Endodermal cell (in vitro differentiated cells): Measurements from ENCODE around the gene PCSK9. TPM values are rescaled to one million over a fixed set of nuclear protein-coding genes. Genes with fewer than 3 reads are reported as not detected.

Experiments used
- DNase-seq: peaks from one replicate; pipeline ENCODE4 v3.0.0-alpha.2; 2017
- H3K27ac ChIP-seq: 2 replicates; pipeline ENCODE4 v1.5.1; 2013; ENCODE audit warnings: mild to moderate bottlenecking, low read depth, low read length, moderate library complexity
- H3K27me3 ChIP-seq: 2 replicates; pipeline ENCODE4 v1.6.1; 2013; ENCODE audit warnings: mild to moderate bottlenecking, low read length, moderate library complexity; ENCODE audit not compliant: insufficient read depth, control insufficient read depth, poor library complexity, severe bottlenecking
- H3K36me3 ChIP-seq: 2 replicates; pipeline ENCODE4 v1.7.0; 2013; ENCODE audit warnings: mild to moderate bottlenecking, low read length, moderate library complexity; ENCODE audit not compliant: control insufficient read depth, insufficient read depth
- H3K4me1 ChIP-seq: one replicate; pipeline ENCODE4 v1.7.0; 2013; ENCODE audit warnings: low read length; ENCODE audit not compliant: control insufficient read depth, insufficient read depth
- H3K4me3 ChIP-seq: 2 replicates; pipeline ENCODE4 v1.5.1; 2013; ENCODE audit warnings: mild to moderate bottlenecking, low read length, moderate library complexity
- H3K9ac ChIP-seq: 2 replicates; pipeline ENCODE4 v1.6.1; 2013; ENCODE audit warnings: mild to moderate bottlenecking, low read length, moderate library complexity; ENCODE audit not compliant: poor library complexity, severe bottlenecking; ENCODE audit errors: extremely low read depth
- H3K9me3 ChIP-seq: 2 replicates; pipeline ENCODE4 v1.6.1; 2013; ENCODE audit warnings: mild to moderate bottlenecking, low read length, moderate library complexity; ENCODE audit not compliant: control insufficient read depth
- H3K27ac Mint-ChIP-seq: 2 replicates; pipeline ENCODE4 v1.8.0; 2020; ENCODE audit warnings: mixed read lengths
- H3K27me3 Mint-ChIP-seq: 2 replicates; pipeline ENCODE4 v1.8.0; 2021; ENCODE audit warnings: mild to moderate bottlenecking, mixed read lengths; ENCODE audit not compliant: insufficient read depth
- H3K36me3 Mint-ChIP-seq: 2 replicates; pipeline ENCODE4 v1.8.0; 2020; ENCODE audit warnings: low read depth, mixed read lengths
- H3K4me1 Mint-ChIP-seq: 2 replicates; pipeline ENCODE4 v1.8.0; 2020; ENCODE audit warnings: mixed read lengths
- H3K4me3 Mint-ChIP-seq: 2 replicates; pipeline ENCODE4 v1.8.0; 2020; ENCODE audit warnings: mild to moderate bottlenecking, moderate library complexity, mixed read lengths
- H3K9me3 Mint-ChIP-seq: 2 replicates; pipeline ENCODE4 v1.8.0; 2020; ENCODE audit warnings: mild to moderate bottlenecking, mixed read lengths
- WGBS, 2 experiments: methylation state at CpG; one replicate each; pipeline versions ENCODE4 v1.1.5 to v1.1.7; 2013; ENCODE audit warnings: missing lambda C conversion rate in 2 of 2, mixed read lengths in 1 of 2; ENCODE audit not compliant: insufficient coverage in 1 of 2, insufficient read length in 1 of 2; 5-methylcytosine and 5-hydroxymethylcytosine counted together
- total RNA-seq, 2 donors: library from RNA; stranded (reverse); fragmentation: NEBNext Ultra II Directional in 1 of 2; extraction: Animal tissue kit (Norgen Biotek cat#: 25700) in 1 of 2; gene quantifications; 2 replicates in 1 of 2; 3 replicates in 1 of 2; pipeline ENCODE4 v1.2.1, GENCODE V29; 2021
- TF ChIP-seq, protein P1 (sequence below): fragments of 200-600 bp; sonication (generic); conservative IDR thresholded peaks from 2 replicates; pipeline ENCODE4 v1.5.0; 2021; ENCODE audit warnings: antibody characterized with exemption, mild to moderate bottlenecking

The PCSK9 gene
- total RNA-seq, 2 donors from 2014 or later: 26.1 to 59.9 TPM

DNA sequence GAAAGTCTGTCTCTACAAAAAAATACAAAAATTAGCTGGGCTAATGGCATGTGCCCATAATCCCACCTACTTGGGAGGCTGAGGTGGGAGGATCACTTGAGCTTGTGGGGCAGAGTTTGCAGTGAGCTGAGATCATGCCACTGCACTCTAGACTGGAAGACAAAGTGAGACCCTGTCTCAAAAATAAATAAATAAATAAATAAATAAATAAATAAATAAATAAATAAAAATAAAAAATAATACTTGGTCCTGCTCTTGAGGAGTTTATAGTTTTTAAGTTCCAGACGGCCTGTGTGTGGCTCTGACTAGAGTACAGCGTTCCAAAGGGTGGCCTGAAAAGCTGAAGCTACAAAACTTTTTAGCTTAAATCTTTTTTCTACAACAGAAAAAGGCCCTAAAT is 35.1 kb downstream of the PCSK9 start:
- Mint-ChIP-seq H3K27me3 (no peaks in the 10 kb centered on the region), H3K9me3 (no peaks in the 10 kb centered on the region), H3K36me3 (peaks cover 83% of the 10 kb centered on the region), H3K27ac (no peak overlapping the region), H3K4me3 (no peak overlapping the region), H3K4me1 (peaks cover 22% of the 10 kb centered on the region)
- no peak for DNase-seq
- Histone ChIP-seq H3K27me3 (no peaks in the 10 kb centered on the region), H3K4me3 (no peak overlapping the region), H3K9me3 (no peaks in the 10 kb centered on the region), H3K4me1 (peaks cover 2% of the 10 kb centered on the region), H3K9ac (no peak overlapping the region), H3K27ac (no peak overlapping the region), H3K36me3 (peaks cover 97% of the 10 kb centered on the region)
- whole genome bisulfite sequencing, 2 experiments: 94% methylated on average over 2 of the region's 2 CpGs; no CpG with 5 or more reads in 1 of the 2 experiments
- TF ChIP-seq, protein P1, sequence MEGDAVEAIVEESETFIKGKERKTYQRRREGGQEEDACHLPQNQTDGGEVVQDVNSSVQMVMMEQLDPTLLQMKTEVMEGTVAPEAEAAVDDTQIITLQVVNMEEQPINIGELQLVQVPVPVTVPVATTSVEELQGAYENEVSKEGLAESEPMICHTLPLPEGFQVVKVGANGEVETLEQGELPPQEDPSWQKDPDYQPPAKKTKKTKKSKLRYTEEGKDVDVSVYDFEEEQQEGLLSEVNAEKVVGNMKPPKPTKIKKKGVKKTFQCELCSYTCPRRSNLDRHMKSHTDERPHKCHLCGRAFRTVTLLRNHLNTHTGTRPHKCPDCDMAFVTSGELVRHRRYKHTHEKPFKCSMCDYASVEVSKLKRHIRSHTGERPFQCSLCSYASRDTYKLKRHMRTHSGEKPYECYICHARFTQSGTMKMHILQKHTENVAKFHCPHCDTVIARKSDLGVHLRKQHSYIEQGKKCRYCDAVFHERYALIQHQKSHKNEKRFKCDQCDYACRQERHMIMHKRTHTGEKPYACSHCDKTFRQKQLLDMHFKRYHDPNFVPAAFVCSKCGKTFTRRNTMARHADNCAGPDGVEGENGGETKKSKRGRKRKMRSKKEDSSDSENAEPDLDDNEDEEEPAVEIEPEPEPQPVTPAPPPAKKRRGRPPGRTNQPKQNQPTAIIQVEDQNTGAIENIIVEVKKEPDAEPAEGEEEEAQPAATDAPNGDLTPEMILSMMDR: no peak

DNA sequence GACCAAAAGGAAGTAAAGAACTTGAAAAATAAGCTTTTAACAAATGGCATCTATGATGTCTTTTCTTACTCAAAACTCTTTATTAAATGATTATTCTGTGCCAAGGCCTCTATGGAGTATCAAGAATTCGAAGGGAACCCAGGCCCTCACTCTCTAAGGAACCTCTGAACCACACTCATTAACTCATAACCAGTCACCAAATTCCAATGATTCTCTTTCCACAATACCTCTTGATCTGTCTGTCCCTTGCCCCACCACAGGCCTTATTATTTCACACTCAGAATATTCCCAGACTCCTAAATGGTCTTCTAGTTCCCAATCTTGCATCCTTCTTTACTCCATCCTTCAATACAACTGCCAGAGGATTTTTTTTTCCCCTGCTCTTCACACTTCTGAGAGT is 37.0 kb downstream of the PCSK9 start:
- Mint-ChIP-seq H3K4me1 (peaks cover 22% of the 10 kb centered on the region), H3K27ac (no peak overlapping the region), H3K9me3 (no peaks in the 10 kb centered on the region), H3K27me3 (no peaks in the 10 kb centered on the region), H3K4me3 (no peak overlapping the region), H3K36me3 (peaks cover 85% of the 10 kb centered on the region)
- no peaks in the 10 kb centered on the region for H3K27me3 ChIP-seq
- no peak overlapping the region for H3K9ac ChIP-seq
- H3K4me3 ChIP-seq: no peak overlapping the region
- H3K36me3 ChIP-seq: peaks cover 95% of the 10 kb centered on the region
- WGBS, 2 experiments: 100% methylated on average over 1 of the region's 1 CpG; no CpG with 5 or more reads in 1 of the 2 experiments
- no peaks in the 10 kb centered on the region for H3K9me3 ChIP-seq
- DNase-seq: no peak
- peaks cover 2% of the 10 kb centered on the region for H3K4me1 ChIP-seq
- no peak overlapping the region for H3K27ac ChIP-seq
- TF ChIP-seq, protein P1: no peak

- Mint-ChIP-seq H3K4me3 (no peak overlapping the region), H3K27ac (no peak overlapping the region), H3K4me1 (peaks cover 23% of the 10 kb centered on the region), H3K9me3 (no peaks in the 10 kb centered on the region), H3K27me3 (no peaks in the 10 kb centered on the region), H3K36me3 (peaks cover 81% of the 10 kb centered on the region)
- peaks cover 2% of the 10 kb centered on the region for H3K4me1 ChIP-seq
- WGBS, 2 experiments: 77 to 81% methylated on average over 3 of the region's 3 CpGs
- no peak for DNase-seq
- H3K9ac ChIP-seq: no peak overlapping the region
- no peak overlapping the region for H3K27ac ChIP-seq
- H3K4me3 ChIP-seq: no peak overlapping the region
- H3K36me3 ChIP-seq: peaks cover 95% of the 10 kb centered on the region
- H3K27me3 ChIP-seq: no peaks in the 10 kb centered on the region
- TF ChIP-seq, protein P1: no peak
- no peaks in the 10 kb centered on the region for H3K9me3 ChIP-seq
Measured at GRCh38 chr1:55078470-55078869, 39.1 kb downstream of the PCSK9 start.
